GM12878 (cell line): ENCODE measurements around the gene SNED1.

Source experiments
- CEBPB ChIP-seq, 2 experiments: fragments of 150-350 bp in 1 of 2; IDR thresholded peaks; 2 replicates each; pipeline ENCODE4 v1.6.1; 2012 to 2014; ENCODE audit warnings: low read depth in 2 of 2, low read length in 2 of 2, borderline replicate concordance in 1 of 2, inconsistent platforms in 1 of 2
- ESRRA ChIP-seq: IDR thresholded peaks from 2 replicates; pipeline ENCODE4 v1.6.1; 2012; ENCODE audit warnings: mild to moderate bottlenecking, low read length, improper control_type of control experiment
- FOXM1 ChIP-seq: IDR thresholded peaks from 2 replicates; pipeline ENCODE4 v1.6.1; 2012; ENCODE audit warnings: low read depth, mild to moderate bottlenecking, inconsistent platforms, low read length, moderate library complexity
- MYC ChIP-seq: IDR thresholded peaks from 2 replicates; pipeline ENCODE4 v1.6.1; 2011; ENCODE audit warnings: mild to moderate bottlenecking, low read length, moderate library complexity, inconsistent platforms; ENCODE audit not compliant: insufficient read depth, insufficient replicate concordance, insufficient read length, severe bottlenecking
- PAX8 ChIP-seq: fragments of 450-650 bp; IDR thresholded peaks from 2 replicates; pipeline ENCODE4 v1.6.1; 2017; ENCODE audit warnings: mild to moderate bottlenecking, moderate library complexity
- RAD21 ChIP-seq: IDR thresholded peaks from 2 replicates; pipeline ENCODE4 v1.6.1; 2011; ENCODE audit warnings: mild to moderate bottlenecking, low read depth, low read length, moderate library complexity; ENCODE audit not compliant: insufficient read depth
- RAD51 ChIP-seq: fragments of 450-650 bp; IDR thresholded peaks from 2 replicates; pipeline ENCODE4 v1.6.1; 2016; ENCODE audit warnings: moderate library complexity, mild to moderate bottlenecking, inconsistent platforms
- SPI1 ChIP-seq: IDR thresholded peaks from 2 replicates; pipeline ENCODE4 v1.6.1; 2011; ENCODE audit warnings: low read depth, mild to moderate bottlenecking, low read length, moderate library complexity, borderline replicate concordance; ENCODE audit not compliant: insufficient read depth
- TAF1 ChIP-seq: IDR thresholded peaks from 2 replicates; pipeline ENCODE4 v1.6.1; 2011; ENCODE audit warnings: mild to moderate bottlenecking, low read depth, low read length, borderline replicate concordance
- ZNF274 ChIP-seq: IDR thresholded peaks from one replicate; pipeline ENCODE4 v1.8.0; 2011; ENCODE audit not compliant: insufficient read length, insufficient read depth
- TF ChIP-seq, protein P1 (sequence below): IDR thresholded peaks from 2 replicates; pipeline ENCODE4 v1.6.1; 2012; ENCODE audit warnings: low read depth, low read length, improper control_type of control experiment
- TF ChIP-seq, protein P2 (sequence below), 3 experiments: IDR thresholded peaks in 2 of 3; conservative IDR thresholded peaks in 1 of 3; 2 replicates each; pipeline ENCODE4 v1.5.1; 2011; ENCODE audit warnings: low read depth in 3 of 3, low read length in 3 of 3, mild to moderate bottlenecking in 3 of 3, control low read depth in 2 of 3, moderate library complexity in 2 of 3, inconsistent platforms in 1 of 3, mixed read lengths in 1 of 3; ENCODE audit not compliant: control insufficient read depth in 2 of 3, insufficient read depth in 1 of 3; ENCODE audit errors: extremely low read depth in 1 of 3
- TF ChIP-seq, protein P3 (sequence below): fragments of 150-350 bp; IDR thresholded peaks from 2 replicates; pipeline ENCODE4 v1.6.1; 2016; ENCODE audit warnings: low read depth, low read length

DNA sequence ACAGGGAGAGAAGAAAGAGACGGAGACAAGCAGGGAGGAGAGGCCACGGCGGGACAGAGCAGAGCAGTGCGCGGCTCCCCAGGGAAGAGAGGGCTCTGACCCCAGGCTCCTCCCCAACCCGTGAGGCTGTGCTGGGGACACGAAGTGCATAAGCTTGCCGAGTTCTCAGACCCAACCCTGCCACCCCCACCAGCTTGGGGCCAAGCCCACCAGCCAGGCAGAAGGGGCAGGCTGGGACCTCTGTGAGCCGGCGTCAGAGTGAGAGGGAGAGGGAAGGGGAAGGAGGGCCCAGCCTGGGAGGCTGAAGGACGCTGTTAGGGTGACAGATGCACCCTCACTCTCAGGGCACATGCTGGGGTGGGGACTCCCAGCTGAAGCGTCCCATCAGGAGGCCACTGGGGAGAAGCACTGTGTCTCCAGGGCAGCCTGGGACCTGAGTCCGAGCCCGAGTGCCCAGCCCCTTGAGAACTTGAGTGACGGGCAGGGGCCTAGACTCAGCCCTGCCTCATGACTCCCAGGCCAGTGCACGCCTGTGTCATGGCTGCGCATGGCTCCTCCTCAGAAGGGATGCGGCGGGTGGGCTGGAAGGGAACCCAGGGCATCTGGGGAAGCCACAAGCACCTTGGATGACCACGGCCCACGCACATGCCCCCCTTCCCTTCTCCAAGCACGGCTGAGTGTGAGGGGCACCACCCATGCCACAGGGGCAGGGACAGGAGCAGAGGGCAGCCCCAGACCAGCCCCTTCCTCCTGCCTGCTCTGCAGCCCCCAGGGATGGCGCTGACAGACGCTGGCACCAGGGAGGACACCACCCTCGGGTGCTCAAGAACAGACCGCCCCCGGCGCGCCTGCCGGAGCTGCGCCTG is 72.6 kb downstream of the SNED1 start:
- no peak for TF ChIP-seq TAF1
- TF ChIP-seq, protein P1, sequence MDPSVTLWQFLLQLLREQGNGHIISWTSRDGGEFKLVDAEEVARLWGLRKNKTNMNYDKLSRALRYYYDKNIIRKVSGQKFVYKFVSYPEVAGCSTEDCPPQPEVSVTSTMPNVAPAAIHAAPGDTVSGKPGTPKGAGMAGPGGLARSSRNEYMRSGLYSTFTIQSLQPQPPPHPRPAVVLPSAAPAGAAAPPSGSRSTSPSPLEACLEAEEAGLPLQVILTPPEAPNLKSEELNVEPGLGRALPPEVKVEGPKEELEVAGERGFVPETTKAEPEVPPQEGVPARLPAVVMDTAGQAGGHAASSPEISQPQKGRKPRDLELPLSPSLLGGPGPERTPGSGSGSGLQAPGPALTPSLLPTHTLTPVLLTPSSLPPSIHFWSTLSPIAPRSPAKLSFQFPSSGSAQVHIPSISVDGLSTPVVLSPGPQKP, result no peak
- TF ChIP-seq, protein P2, sequence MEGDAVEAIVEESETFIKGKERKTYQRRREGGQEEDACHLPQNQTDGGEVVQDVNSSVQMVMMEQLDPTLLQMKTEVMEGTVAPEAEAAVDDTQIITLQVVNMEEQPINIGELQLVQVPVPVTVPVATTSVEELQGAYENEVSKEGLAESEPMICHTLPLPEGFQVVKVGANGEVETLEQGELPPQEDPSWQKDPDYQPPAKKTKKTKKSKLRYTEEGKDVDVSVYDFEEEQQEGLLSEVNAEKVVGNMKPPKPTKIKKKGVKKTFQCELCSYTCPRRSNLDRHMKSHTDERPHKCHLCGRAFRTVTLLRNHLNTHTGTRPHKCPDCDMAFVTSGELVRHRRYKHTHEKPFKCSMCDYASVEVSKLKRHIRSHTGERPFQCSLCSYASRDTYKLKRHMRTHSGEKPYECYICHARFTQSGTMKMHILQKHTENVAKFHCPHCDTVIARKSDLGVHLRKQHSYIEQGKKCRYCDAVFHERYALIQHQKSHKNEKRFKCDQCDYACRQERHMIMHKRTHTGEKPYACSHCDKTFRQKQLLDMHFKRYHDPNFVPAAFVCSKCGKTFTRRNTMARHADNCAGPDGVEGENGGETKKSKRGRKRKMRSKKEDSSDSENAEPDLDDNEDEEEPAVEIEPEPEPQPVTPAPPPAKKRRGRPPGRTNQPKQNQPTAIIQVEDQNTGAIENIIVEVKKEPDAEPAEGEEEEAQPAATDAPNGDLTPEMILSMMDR (IDR thresholded peaks at IDR 0.05 in 2 of 3, conservative IDR thresholded peaks at IDR 0.05 in 1 of 3; ENCODE audit: control insufficient read depth in 2 of 3, extremely low read depth in 1 of 3, insufficient read depth in 1 of 3, low read depth in 3 of 3, low read length in 3 of 3), result no peak
- no peak for TF ChIP-seq RAD21
- no peak for TF ChIP-seq FOXM1
- TF ChIP-seq PAX8, result no peak
- no peak for TF ChIP-seq RAD51
- no peak for TF ChIP-seq MYC
- no peak for TF ChIP-seq SPI1
- TF ChIP-seq, protein P3, sequence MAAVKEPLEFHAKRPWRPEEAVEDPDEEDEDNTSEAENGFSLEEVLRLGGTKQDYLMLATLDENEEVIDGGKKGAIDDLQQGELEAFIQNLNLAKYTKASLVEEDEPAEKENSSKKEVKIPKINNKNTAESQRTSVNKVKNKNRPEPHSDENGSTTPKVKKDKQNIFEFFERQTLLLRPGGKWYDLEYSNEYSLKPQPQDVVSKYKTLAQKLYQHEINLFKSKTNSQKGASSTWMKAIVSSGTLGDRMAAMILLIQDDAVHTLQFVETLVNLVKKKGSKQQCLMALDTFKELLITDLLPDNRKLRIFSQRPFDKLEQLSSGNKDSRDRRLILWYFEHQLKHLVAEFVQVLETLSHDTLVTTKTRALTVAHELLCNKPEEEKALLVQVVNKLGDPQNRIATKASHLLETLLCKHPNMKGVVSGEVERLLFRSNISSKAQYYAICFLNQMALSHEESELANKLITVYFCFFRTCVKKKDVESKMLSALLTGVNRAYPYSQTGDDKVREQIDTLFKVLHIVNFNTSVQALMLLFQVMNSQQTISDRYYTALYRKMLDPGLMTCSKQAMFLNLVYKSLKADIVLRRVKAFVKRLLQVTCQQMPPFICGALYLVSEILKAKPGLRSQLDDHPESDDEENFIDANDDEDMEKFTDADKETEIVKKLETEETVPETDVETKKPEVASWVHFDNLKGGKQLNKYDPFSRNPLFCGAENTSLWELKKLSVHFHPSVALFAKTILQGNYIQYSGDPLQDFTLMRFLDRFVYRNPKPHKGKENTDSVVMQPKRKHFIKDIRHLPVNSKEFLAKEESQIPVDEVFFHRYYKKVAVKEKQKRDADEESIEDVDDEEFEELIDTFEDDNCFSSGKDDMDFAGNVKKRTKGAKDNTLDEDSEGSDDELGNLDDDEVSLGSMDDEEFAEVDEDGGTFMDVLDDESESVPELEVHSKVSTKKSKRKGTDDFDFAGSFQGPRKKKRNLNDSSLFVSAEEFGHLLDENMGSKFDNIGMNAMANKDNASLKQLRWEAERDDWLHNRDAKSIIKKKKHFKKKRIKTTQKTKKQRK, result no peak
- TF ChIP-seq ZNF274, result no peak
- TF ChIP-seq ESRRA, result no peak
- TF ChIP-seq CEBPB (IDR thresholded peaks at IDR 0.05; ENCODE audit: borderline replicate concordance in 1 of 2, low read depth in 2 of 2, low read length in 2 of 2), result no peak
